Activated naive CD4-positive, alpha-beta T cell treated with Interleukin-2 at 50 U/mL for 16 hours (primary cell): ENCODE data around the gene SNX9.
"Not testable (repeated sequence)": the region's sequence is repeated elsewhere in the genome, so short reads cannot be mapped to it uniquely, and the experiment has no call there.

Experiments
- DNase-seq: peaks from one replicate; pipeline ENCODE4 v3.0.0-alpha.2; 2020

SNX9 gene

GRCh38 chr6:157935786-157936185 lies 112.7 kb downstream of the SNX9 start:
- DNase-seq: no peak

- no peak for DNase-seq
Observed at GRCh38 chr6:157937318-157937717, 114.3 kb downstream of the SNX9 start.

- no peak for DNase-seq
Observed at GRCh38 chr6:157937916-157938315, 114.9 kb downstream of the SNX9 start.

GRCh38 chr6:157940375-157941036 lies 117.5 kb downstream of the SNX9 start:
- peak; percentile 71 for DNase-seq

GRCh38 chr6:157941101-157941863 lies 118.2 kb downstream of the SNX9 start:
- no peak for DNase-seq

- DNase-seq: no peak
Observed at GRCh38 chr6:157942351-157942750, 119.3 kb downstream of the SNX9 start.

- DNase-seq: no peak
Observed at GRCh38 chr6:157943249-157943963, 120.4 kb downstream of the SNX9 start.

- no peak for DNase-seq
Observed at GRCh38 chr6:157943964-157944283, 120.9 kb downstream of the SNX9 start.

GRCh38 chr6:157944983-157945931 lies 122.2 kb downstream of the SNX9 start:
- DNase-seq: peak; percentile 60

GRCh38 chr6:157946053-157946617 lies 123.1 kb downstream of the SNX9 start:
- no peak for DNase-seq

- no peak for DNase-seq
Observed at GRCh38 chr6:157946865-157947532, 124.0 kb downstream of the SNX9 start.

GRCh38 chr6:157950899-157951298 lies 127.9 kb downstream of the SNX9 start:
- not testable (repeated sequence) for DNase-seq

- no peak for DNase-seq
Observed at GRCh38 chr6:157951828-157952227, 128.8 kb downstream of the SNX9 start.

- DNase-seq: no peak
Observed at GRCh38 chr6:157952861-157953351, 129.9 kb downstream of the SNX9 start.

- DNase-seq: no peak
Observed at GRCh38 chr6:157953580-157954091, 130.6 kb downstream of the SNX9 start.

GRCh38 chr6:157954150-157955117 lies 131.4 kb downstream of the SNX9 start:
- DNase-seq: no peak

- no peak for DNase-seq
Observed at GRCh38 chr6:157955675-157956074, 132.6 kb downstream of the SNX9 start.

- DNase-seq: no peak
Observed at GRCh38 chr6:157956171-157956730, 133.2 kb downstream of the SNX9 start.

- no peak for DNase-seq
Observed at GRCh38 chr6:157959451-157960227, 136.6 kb downstream of the SNX9 start.
